ENCODE measurements around the gene SRSF12. TPM values are rescaled to one million over a fixed set of nuclear protein-coding genes. Genes with fewer than 3 reads are reported as not detected.

The SRSF12 gene
- total RNA-seq, 1 experiment from 2014 or later, result not detected

DNA sequence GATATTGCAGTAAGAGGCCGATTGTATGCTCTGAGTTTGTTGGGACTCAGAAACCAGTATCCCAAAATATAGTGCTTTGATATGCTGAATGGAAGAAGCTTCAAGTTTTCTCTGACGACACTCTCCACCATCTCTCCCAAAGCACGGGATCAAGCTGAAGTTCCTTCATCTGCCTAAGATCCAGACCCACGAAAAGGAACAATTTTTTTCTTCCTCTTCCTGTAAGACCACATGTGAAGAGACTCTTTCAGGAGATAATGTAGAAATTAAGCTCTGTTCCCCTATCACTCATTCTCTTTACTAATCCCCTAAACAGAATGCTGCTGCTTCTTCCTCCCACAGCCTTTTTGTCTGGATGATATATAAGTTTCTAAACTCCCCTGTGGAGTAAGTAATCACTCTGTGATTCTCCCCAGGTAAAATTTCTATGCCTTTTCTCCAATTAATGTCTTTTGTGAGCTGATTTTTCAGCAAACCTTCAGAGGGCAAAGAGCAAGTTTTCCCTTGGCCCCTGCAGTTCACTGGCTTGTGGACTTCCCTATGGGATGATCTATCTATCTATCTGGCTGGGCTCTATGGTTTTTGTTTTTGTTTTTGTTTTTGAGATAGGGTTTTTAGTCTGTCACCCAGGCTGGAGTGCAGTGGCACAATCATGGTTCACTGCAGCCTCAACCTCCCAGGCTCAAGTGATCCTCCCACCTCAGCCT is 50.8 kb downstream of the SRSF12 start:
- CTCF ChIA-PET, result no interaction called here
- H3K27me3 ChIP-seq (ENCODE audit: insufficient read depth, low read length), result no peaks in the 10 kb centered on the region
- no peaks in the 10 kb centered on the region for H3K9me2 ChIP-seq (ENCODE audit: insufficient read depth)
- ATAC-seq (no peak), DNase-seq (ENCODE audit: low read depth, low spot score) (no peak)
- no peaks in the 10 kb centered on the region for H3K79me2 ChIP-seq (ENCODE audit: insufficient read depth, low read length)
- intact Hi-C loops (cut with micrococcal nuclease), result no loop called here
- H3K4me1 ChIP-seq (ENCODE audit: control insufficient read depth in 1 of 2, insufficient read depth in 2 of 2, low read length in 2 of 2), result peaks cover 13 to 16% of the 10 kb centered on the region in 2 experiments
- POLR2A ChIA-PET, result interaction anchor here (1.7 kb wide), 1 partner anchor 13 kb away, joined by 6 read pairs; the partner anchor contains the start of gene PNRC1
- no peaks in the 10 kb centered on the region for H3K36me3 ChIP-seq (ENCODE audit: control insufficient read depth in 1 of 2, insufficient read depth in 2 of 2, low read length in 2 of 2)
- H3K4me3 ChIP-seq (replicated peaks in 1 of 2; ENCODE audit: low read depth in 1 of 2, low read length in 2 of 2), result no peak overlapping the region
- H3K27ac ChIP-seq (ENCODE audit: low read depth, low read length), result no peak overlapping the region
- no peaks in the 10 kb centered on the region for H3K9me3 ChIP-seq (ENCODE audit: control insufficient read depth in 1 of 2, insufficient read depth in 1 of 2, low read depth in 1 of 2, low read length in 2 of 2)
- H3K4me2 ChIP-seq (ENCODE audit: low read length), result no peak overlapping the region
- TF ChIP-seq FOSL1 (IDR thresholded peaks at IDR 0.05; ENCODE audit: low read depth), result no peak
- TF ChIP-seq JUND (IDR thresholded peaks at IDR 0.05), result no peak
- TF ChIP-seq, protein P1, sequence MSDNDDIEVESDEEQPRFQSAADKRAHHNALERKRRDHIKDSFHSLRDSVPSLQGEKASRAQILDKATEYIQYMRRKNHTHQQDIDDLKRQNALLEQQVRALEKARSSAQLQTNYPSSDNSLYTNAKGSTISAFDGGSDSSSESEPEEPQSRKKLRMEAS (IDR thresholded peaks at IDR 0.05), result no peak
- no peak for TF ChIP-seq ZFX (IDR thresholded peaks at IDR 0.05)
- TF ChIP-seq SP1 (IDR thresholded peaks at IDR 0.05; ENCODE audit: low read depth), result no peak
- no peak for TF ChIP-seq ZNF274 (IDR thresholded peaks at IDR 0.05; ENCODE audit: low read depth, low read length)
- no peak for TF ChIP-seq ATF3 (IDR thresholded peaks at IDR 0.05)
- TF ChIP-seq EGR1 (IDR thresholded peaks at IDR 0.05; ENCODE audit: low read depth), result no peak
- no peak for TF ChIP-seq SRF (IDR thresholded peaks at IDR 0.05; ENCODE audit: low read depth)
- no peak for TF ChIP-seq EZH2phosphoT487 (IDR thresholded peaks at IDR 0.05; ENCODE audit: borderline replicate concordance)
- no peak for TF ChIP-seq CEBPB (IDR thresholded peaks at IDR 0.05; ENCODE audit: low read depth)
- TF ChIP-seq, protein P2, sequence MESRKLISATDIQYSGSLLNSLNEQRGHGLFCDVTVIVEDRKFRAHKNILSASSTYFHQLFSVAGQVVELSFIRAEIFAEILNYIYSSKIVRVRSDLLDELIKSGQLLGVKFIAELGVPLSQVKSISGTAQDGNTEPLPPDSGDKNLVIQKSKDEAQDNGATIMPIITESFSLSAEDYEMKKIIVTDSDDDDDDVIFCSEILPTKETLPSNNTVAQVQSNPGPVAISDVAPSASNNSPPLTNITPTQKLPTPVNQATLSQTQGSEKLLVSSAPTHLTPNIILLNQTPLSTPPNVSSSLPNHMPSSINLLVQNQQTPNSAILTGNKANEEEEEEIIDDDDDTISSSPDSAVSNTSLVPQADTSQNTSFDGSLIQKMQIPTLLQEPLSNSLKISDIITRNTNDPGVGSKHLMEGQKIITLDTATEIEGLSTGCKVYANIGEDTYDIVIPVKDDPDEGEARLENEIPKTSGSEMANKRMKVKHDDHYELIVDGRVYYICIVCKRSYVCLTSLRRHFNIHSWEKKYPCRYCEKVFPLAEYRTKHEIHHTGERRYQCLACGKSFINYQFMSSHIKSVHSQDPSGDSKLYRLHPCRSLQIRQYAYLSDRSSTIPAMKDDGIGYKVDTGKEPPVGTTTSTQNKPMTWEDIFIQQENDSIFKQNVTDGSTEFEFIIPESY (IDR thresholded peaks at IDR 0.05; ENCODE audit: extremely low read depth, insufficient replicate concordance, low read length), result no peak
- TF ChIP-seq POLR2AphosphoS5 (IDR thresholded peaks at IDR 0.05; ENCODE audit: low read depth, low read length), result no peak
- TF ChIP-seq SIN3A (IDR thresholded peaks at IDR 0.05; ENCODE audit: low read depth), result no peak
- TF ChIP-seq YY1 (IDR thresholded peaks at IDR 0.05; ENCODE audit: extremely low read depth, insufficient replicate concordance, low read depth, low read length), result no peak
- no peak for TF ChIP-seq REST (IDR thresholded peaks at IDR 0.05; ENCODE audit: low read depth)
- no peak for TF ChIP-seq CBX3 (IDR thresholded peaks at IDR 0.05; ENCODE audit: low read depth)
- TF ChIP-seq CTCF (IDR thresholded peaks at IDR 0.05 in 2 of 3, conservative IDR thresholded peaks at IDR 0.05 in 1 of 3; ENCODE audit: borderline replicate concordance in 1 of 3, insufficient read depth in 1 of 3, low read depth in 2 of 3, low read length in 2 of 3), result no peak
- no peak overlapping the region for H2AFZ ChIP-seq (ENCODE audit: low read depth, low read length, poor library complexity, severe bottlenecking)
- H4K20me1 ChIP-seq (ENCODE audit: insufficient read depth), result no peaks in the 10 kb centered on the region
- RAD21 ChIA-PET (ENCODE audit: low non-redundant PET in 1 of 2, low total read pairs in 2 of 2, uncharacterized antibody in 2 of 2, unreplicated experiment in 2 of 2), result no interaction called here
- H3K9ac ChIP-seq (ENCODE audit: low read length), result no peak overlapping the region
- no TSS peak for BruUV-seq (replicated peaks)
